Body of pancreas (tissue), 4 donors: ENCODE data around the gene PAWR. TPM values are rescaled to one million over a fixed set of nuclear protein-coding genes. Genes with fewer than 3 reads are reported as not detected.

ENCODE experiments used
- ATAC-seq: fragments of 150-250 bp; one replicate; pipeline ENCODE4 v1.9.1; 2016
- DNase-seq, 4 donors: peaks; one replicate each; pipeline ENCODE4 v3.0.0-alpha.2; 2019
- H3K27ac ChIP-seq, 4 donors: fragments of 200-600 bp; sonication (generic); 1 replicate in 3 of 4; 2 replicates in 1 of 4; pipeline versions ENCODE4 v1.5.1 to v1.6.1; 2016 to 2019; ENCODE audit warnings: mild to moderate bottlenecking in 1 of 4, mixed read lengths in 1 of 4, moderate library complexity in 1 of 4
- H3K27me3 ChIP-seq, 2 donors: fragments of 200-600 bp; sonication (generic); one replicate each; pipeline ENCODE4 v1.6.0; 2016; ENCODE audit warnings: mild to moderate bottlenecking in 1 of 2
- H3K36me3 ChIP-seq, 2 donors: fragments of 200-600 bp; sonication (generic); replicated peaks in 1 of 2; 2 replicates each; pipeline ENCODE4 v1.5.1; 2016; ENCODE audit warnings: low read depth in 2 of 2; ENCODE audit not compliant: insufficient read depth in 1 of 2
- H3K4me1 ChIP-seq: fragments of 200-600 bp; sonication (generic); one replicate; pipeline ENCODE4 v1.6.0; 2016
- H3K4me3 ChIP-seq, 2 donors: fragments of 200-600 bp; sonication (generic); 1 replicate in 1 of 2; 2 replicates in 1 of 2; pipeline ENCODE4 v1.5.1; 2016 to 2019
- H3K9me3 ChIP-seq, 3 donors: fragments of 200-600 bp; sonication (generic); 1 replicate in 2 of 3; 2 replicates in 1 of 3; pipeline ENCODE4 v1.5.1; 2016
- CTCF ChIP-seq, 7 experiments: fragments of 450-650 bp in 4 of 7; fragments of 200-600 bp in 3 of 7; sonication (generic) in 3 of 7; IDR thresholded peaks; one replicate each; pipeline ENCODE4 v1.5.1; 2016 to 2019; ENCODE audit warnings: antibody characterized with exemption in 7 of 7
- POLR2A ChIP-seq, 3 donors: fragments of 450-650 bp; IDR thresholded peaks; one replicate each; pipeline ENCODE4 v1.6.1; 2016; ENCODE audit warnings: antibody characterized with exemption in 3 of 3, mild to moderate bottlenecking in 2 of 3
- WGBS, 2 donors: methylation state at CpG; one replicate each; pipeline ENCODE4 v1.1.5; 2017; 5-methylcytosine and 5-hydroxymethylcytosine counted together
- intact Hi-C: fragments of 100-400 bp; cut with DNase I; formaldehyde crosslinking; loops from one replicate; pipeline ENCODE4 v1.15.1; 2023
- total RNA-seq, 2 donors: library from RNA; depleted of rRNA; stranded (reverse); fragments of >200 nt; gene quantifications; one replicate each; pipeline ENCODE4 v1.1.0, GENCODE V29; 2016

Gene PAWR
- total RNA-seq, 2 donors from 2014 or later = 19.8 to 49.0 TPM

- intact Hi-C loops = no loop called here
Observed at GRCh38 chr12:79664518-79664917, 26.2 kb downstream of the PAWR start.

GRCh38 chr12:79662046-79662811 is 28.5 kb downstream of the PAWR start:
- no peak for TF ChIP-seq CTCF (IDR thresholded peaks at IDR 0.05)
- TF ChIP-seq POLR2A (IDR thresholded peaks at IDR 0.05) = no peak
- Histone ChIP-seq H3K36me3 (no peaks in the 10 kb centered on the region), H3K27me3 (no peaks in the 10 kb centered on the region), H3K27ac (no peak overlapping the region), H3K4me3 (no peak overlapping the region), H3K4me1 (peaks cover 17% of the 10 kb centered on the region), H3K9me3 (no peaks in the 10 kb centered on the region)
- WGBS, 2 donors = 85 to 88% methylated on average over 1 of the region's 1 CpG
- ATAC-seq (no peak), DNase-seq (no peak)
- intact Hi-C loops = no loop called here

More at GRCh38 chr12:79664518-79664917, 26.2 kb downstream of the PAWR start:
- H3K27me3 ChIP-seq = no peaks in the 10 kb centered on the region
- ATAC-seq (no peak), DNase-seq (no peak)
- WGBS, 2 donors = 91 to 95% methylated on average over 4 of the region's 4 CpGs
- no peak overlapping the region for H3K4me3 ChIP-seq
- no peaks in the 10 kb centered on the region for H3K9me3 ChIP-seq
- H3K36me3 ChIP-seq = no peaks in the 10 kb centered on the region
- H3K4me1 ChIP-seq = peaks cover 10% of the 10 kb centered on the region
- TF ChIP-seq POLR2A (IDR thresholded peaks at IDR 0.05) = no peak
- H3K27ac ChIP-seq = no peak overlapping the region

DNA sequence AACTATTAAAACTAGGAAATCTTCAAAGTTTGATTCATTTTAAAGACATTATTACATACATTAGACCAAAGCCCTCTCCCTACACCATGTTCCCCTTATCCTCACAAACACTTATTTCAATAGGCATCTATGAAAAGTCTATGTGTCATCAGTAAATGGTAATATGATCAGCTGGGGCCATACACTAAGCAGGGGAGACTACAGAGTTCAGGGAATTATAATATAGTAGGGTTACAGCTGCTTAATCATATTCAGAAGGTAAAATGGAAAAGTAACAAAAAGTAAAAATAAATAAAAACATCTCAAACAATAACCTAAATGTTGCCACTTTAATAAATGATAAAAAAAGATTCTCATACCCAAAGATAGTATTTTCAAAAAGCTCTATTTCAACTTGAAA is 29.1 kb downstream of the PAWR start:
- no peak for DNase-seq
- peaks cover 17% of the 10 kb centered on the region for H3K4me1 ChIP-seq
- intact Hi-C loops = no loop called here
- no peaks in the 10 kb centered on the region for H3K9me3 ChIP-seq
- ATAC-seq = no peak
- no peak for TF ChIP-seq CTCF (IDR thresholded peaks at IDR 0.05)
- TF ChIP-seq POLR2A (IDR thresholded peaks at IDR 0.05) = no peak
- H3K27me3 ChIP-seq = no peaks in the 10 kb centered on the region
- no peak overlapping the region for H3K4me3 ChIP-seq
- H3K36me3 ChIP-seq = no peaks in the 10 kb centered on the region
- no peak overlapping the region for H3K27ac ChIP-seq

- Histone ChIP-seq H3K27me3 (no peaks in the 10 kb centered on the region), H3K4me3 (no peak overlapping the region), H3K4me1 (peaks cover 17% of the 10 kb centered on the region), H3K27ac (no peak overlapping the region), H3K36me3 (no peaks in the 10 kb centered on the region), H3K9me3 (no peaks in the 10 kb centered on the region)
- ATAC-seq = no peak
- no peak for DNase-seq
- WGBS, 2 donors = 6 to 9% methylated on average over 1 of the region's 1 CpG
- intact Hi-C loops = no loop called here
- TF ChIP-seq POLR2A (IDR thresholded peaks at IDR 0.05) (no peak), CTCF (IDR thresholded peaks at IDR 0.05) (no peak)
Observed at GRCh38 chr12:79659961-79660431, 30.8 kb downstream of the PAWR start.

DNA sequence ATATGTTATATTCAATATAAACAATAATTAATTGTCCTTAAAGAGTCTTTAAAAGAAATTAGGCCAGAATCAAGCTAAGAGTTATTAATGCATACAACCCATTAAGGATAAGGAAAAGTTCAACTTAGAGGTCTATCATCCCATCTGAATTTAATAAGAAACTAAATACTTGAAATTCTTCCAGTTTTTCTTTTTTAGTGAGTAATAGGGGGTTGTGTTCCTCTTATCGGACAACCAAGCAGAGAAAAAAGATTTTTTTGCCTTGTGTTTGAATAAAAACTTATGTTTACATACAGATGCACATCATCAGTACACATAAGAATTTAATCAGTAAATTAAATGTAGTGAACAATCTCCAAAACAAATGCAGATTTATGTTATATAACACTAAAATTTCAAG is 32.5 kb downstream of the PAWR start:
- Histone ChIP-seq H3K4me1 (peaks cover 17% of the 10 kb centered on the region), H3K27me3 (no peaks in the 10 kb centered on the region), H3K27ac (no peak overlapping the region), H3K4me3 (no peak overlapping the region), H3K36me3 (no peaks in the 10 kb centered on the region), H3K9me3 (no peaks in the 10 kb centered on the region)
- intact Hi-C loops = no loop called here
- ATAC-seq (no peak), DNase-seq (no peak)
- TF ChIP-seq POLR2A (IDR thresholded peaks at IDR 0.05) (no peak), CTCF (IDR thresholded peaks at IDR 0.05) (no peak)
- WGBS, 2 donors = 45 to 48% methylated on average over 1 of the region's 1 CpG
